Upper lobe of right lung (tissue), 1 donor: Measurements from ENCODE around the gene HOXD13. TPM values are rescaled to one million over a fixed set of nuclear protein-coding genes. Genes with fewer than 3 reads are reported as not detected.
A peak's percentile ranks its signal among the peaks of the same experiment; 100 is the strongest.

Experiments
- ATAC-seq: fragments of 200-7000 bp; cut with Tn5 transposase; one replicate; pipeline ENCODE4 v1.9.1; 2020; ENCODE audit warnings: mild to moderate bottlenecking, moderate library complexity
- DNase-seq: peaks from one replicate; pipeline ENCODE4 v3.0.0-alpha.2; 2020
- H3K27ac ChIP-seq: fragments of 200-600 bp; one replicate; pipeline ENCODE4 v1.8.0; 2022
- H3K27me3 ChIP-seq: fragments of 200-600 bp; one replicate; pipeline ENCODE4 v1.8.0; 2022; ENCODE audit warnings: mild to moderate bottlenecking
- H3K36me3 ChIP-seq: fragments of 200-600 bp; one replicate; pipeline ENCODE4 v1.8.0; 2022
- H3K4me1 ChIP-seq: fragments of 200-600 bp; one replicate; pipeline ENCODE4 v1.8.0; 2022
- H3K4me3 ChIP-seq: fragments of 200-600 bp; one replicate; pipeline ENCODE4 v1.8.0; 2022; ENCODE audit warnings: mild to moderate bottlenecking
- H3K9me3 ChIP-seq: fragments of 200-600 bp; one replicate; pipeline ENCODE4 v1.8.0; 2022
- intact Hi-C: fragments of 100-400 bp; cut with DNase I; formaldehyde crosslinking; loops from one replicate; pipeline ENCODE4 v1.11.0; 2022
- total RNA-seq: library from RNA; stranded (reverse); fragmentation: NEBNext Ultra II Directional; extraction: Animal tissue kit (Norgen Biotek cat#: 25700); gene quantifications from one replicate; pipeline ENCODE4 v1.2.1, GENCODE V29; 2021
- TF ChIP-seq, protein P1 (sequence below): fragments of 200-600 bp; IDR thresholded peaks from one replicate; pipeline ENCODE4 v1.8.0; 2022; ENCODE audit warnings: antibody characterized with exemption
- donor health status: DM: no; HTN: yes; CAD: no; lungs with severe emphysema.

HOXD13 gene
- total RNA-seq, 1 donor from 2014 or later = not detected

DNA sequence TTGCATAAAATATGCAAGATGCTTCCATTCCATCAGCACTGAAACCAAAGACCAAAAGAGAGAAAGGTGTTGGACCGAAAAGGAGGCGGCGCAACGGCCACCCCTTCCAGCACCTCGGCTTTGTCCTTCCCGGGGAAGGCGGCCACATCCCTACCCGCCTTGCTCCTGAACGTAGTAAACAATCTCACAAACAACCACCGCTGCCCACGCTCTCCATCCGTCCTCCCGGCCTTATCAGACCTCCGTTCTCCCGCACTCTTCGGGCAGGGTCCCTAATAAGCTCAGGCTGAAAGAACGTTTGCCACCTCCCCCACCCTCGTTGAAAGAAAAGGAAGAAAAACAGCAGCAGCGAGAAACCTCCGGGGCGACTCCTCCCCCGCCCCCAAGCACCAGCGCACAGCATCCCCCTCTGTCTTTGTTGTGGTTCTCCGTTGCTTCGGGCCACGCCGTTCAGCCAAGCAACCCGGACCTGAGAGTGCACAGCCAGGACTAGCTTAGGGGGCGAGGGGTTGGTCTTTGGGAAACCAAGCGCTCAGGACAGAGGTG, 13.2 kb upstream of the HOXD13 start:
- Histone ChIP-seq H3K4me3 (no peak overlapping the region), H3K4me1 (no peaks in the 10 kb centered on the region), H3K27ac (no peak overlapping the region), H3K27me3 (peaks cover 97% of the 10 kb centered on the region), H3K36me3 (no peaks in the 10 kb centered on the region), H3K9me3 (no peaks in the 10 kb centered on the region)
- no peak for DNase-seq
- ATAC-seq = no peak
- TF ChIP-seq, protein P1, sequence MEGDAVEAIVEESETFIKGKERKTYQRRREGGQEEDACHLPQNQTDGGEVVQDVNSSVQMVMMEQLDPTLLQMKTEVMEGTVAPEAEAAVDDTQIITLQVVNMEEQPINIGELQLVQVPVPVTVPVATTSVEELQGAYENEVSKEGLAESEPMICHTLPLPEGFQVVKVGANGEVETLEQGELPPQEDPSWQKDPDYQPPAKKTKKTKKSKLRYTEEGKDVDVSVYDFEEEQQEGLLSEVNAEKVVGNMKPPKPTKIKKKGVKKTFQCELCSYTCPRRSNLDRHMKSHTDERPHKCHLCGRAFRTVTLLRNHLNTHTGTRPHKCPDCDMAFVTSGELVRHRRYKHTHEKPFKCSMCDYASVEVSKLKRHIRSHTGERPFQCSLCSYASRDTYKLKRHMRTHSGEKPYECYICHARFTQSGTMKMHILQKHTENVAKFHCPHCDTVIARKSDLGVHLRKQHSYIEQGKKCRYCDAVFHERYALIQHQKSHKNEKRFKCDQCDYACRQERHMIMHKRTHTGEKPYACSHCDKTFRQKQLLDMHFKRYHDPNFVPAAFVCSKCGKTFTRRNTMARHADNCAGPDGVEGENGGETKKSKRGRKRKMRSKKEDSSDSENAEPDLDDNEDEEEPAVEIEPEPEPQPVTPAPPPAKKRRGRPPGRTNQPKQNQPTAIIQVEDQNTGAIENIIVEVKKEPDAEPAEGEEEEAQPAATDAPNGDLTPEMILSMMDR = no peak
- intact Hi-C loops = no loop called here

DNA sequence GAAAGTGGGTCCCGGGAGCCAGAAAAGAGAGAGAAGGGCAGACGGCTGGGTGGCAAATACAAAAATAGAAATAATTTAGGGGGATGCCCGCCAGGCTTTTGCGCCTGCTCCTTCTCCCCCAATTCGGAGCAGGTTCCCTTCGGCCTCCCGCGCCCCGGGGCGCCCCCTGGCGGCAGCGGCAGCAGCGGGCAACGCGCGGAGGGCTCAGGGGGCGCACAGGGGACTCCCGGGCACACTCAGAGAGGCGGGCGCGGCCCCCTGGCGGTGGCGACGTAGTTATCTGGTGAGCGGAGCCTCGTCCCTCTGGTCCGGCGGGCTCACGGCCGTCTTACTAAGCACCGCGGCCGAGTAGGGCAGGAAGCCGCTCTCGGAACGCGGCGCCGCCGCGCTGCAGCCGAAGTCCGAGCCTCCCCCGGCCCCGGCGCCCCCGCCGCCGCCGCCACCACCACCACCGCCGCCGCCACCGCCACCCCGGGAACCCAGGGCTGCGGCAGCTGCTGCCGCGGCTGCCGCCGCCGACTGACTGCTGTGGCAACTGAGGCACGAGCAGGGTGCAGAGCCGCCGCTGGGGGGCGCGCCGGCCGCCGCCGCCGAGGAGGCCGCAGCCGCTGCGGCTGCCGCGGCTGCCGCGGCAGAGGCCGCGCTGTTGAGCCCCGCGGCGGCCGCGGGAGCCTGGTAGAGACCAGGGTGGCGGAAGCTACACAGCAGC, 12.5 kb upstream of the HOXD13 start:
- Histone ChIP-seq H3K4me3 (no peak overlapping the region), H3K27me3 (peaks cover 97% of the 10 kb centered on the region), H3K9me3 (no peaks in the 10 kb centered on the region), H3K4me1 (no peaks in the 10 kb centered on the region), H3K36me3 (no peaks in the 10 kb centered on the region), H3K27ac (no peak overlapping the region)
- intact Hi-C loops = no loop called here
- TF ChIP-seq, protein P1 = peak; percentile 49
- ATAC-seq (no peak), DNase-seq (peak; percentile 63)

DNA sequence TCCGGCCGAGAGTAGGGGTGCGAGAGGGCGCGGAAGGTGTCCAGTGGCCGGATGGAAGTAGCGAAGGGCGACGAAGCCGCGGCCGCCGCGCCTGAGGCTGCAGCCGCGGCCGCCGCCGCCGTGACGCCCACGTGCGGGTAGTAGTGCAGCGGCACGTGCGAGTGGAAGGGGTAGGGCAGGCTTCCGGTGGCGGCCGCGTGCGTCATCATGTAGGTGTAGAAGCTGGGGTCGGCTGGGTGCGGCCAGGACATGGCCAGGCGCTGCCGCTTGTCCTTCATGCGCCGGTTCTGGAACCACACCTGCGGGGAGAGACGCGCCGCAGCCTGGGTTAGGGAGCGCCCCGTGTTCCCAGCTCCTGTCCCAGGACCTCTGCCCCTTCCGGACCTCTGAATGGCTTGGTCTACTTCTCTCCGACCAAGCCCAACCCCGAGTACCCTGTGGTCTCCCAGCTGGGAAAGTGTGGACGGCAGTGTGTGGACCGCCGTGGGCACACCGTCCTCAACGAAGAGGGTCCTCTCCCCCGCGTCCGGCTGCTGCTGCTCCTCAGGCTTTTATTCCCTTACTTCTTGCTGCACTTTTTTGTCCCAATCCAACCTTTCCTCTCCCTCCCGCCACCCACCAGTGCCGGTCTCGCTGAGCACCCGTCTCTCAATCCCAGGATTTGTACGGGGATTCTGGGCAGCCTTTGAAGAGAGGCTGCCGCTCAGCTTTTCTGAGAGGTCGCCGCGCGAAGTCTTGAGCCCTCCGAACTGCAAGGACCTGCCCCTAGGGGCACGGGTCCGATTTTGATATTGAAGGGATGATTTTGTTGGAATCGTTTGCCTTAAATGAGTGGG, 11.8 kb upstream of the HOXD13 start:
- no peaks in the 10 kb centered on the region for H3K36me3 ChIP-seq
- no peak overlapping the region for H3K27ac ChIP-seq
- TF ChIP-seq, protein P1 = no peak
- ATAC-seq = no peak
- H3K27me3 ChIP-seq = peaks cover 97% of the 10 kb centered on the region
- H3K4me1 ChIP-seq = no peaks in the 10 kb centered on the region
- DNase-seq = no peak
- intact Hi-C loops = no loop called here
- no peaks in the 10 kb centered on the region for H3K9me3 ChIP-seq
- no peak overlapping the region for H3K4me3 ChIP-seq

DNA sequence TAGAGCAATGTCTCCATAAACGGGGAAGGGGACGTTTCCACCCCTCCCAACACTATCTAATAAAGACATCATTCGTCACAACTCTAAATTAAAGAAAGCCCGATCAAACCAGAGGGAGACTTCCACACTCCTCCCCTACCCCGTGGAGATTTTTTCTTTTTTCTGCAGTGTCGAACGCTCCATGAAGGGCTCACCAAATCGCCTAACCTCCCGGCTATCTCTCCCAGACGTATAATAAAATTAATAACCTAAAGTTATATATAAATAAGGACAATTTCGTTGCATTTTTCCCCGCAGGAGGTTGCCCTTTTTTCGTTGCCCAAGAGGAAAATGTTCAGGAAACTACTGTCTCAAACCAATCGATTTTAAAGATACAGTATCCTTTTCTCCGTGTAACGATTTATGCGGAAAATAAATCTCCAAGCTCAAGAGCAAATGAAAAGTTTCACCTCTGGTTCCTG, 11.1 kb upstream of the HOXD13 start:
- TF ChIP-seq, protein P1 = no peak
- no peak overlapping the region for H3K4me3 ChIP-seq
- H3K9me3 ChIP-seq = no peaks in the 10 kb centered on the region
- no peaks in the 10 kb centered on the region for H3K36me3 ChIP-seq
- H3K27ac ChIP-seq = no peak overlapping the region
- no peak for ATAC-seq
- H3K4me1 ChIP-seq = no peaks in the 10 kb centered on the region
- DNase-seq = no peak
- H3K27me3 ChIP-seq = peaks cover 97% of the 10 kb centered on the region
- intact Hi-C loops = no loop called here

DNA sequence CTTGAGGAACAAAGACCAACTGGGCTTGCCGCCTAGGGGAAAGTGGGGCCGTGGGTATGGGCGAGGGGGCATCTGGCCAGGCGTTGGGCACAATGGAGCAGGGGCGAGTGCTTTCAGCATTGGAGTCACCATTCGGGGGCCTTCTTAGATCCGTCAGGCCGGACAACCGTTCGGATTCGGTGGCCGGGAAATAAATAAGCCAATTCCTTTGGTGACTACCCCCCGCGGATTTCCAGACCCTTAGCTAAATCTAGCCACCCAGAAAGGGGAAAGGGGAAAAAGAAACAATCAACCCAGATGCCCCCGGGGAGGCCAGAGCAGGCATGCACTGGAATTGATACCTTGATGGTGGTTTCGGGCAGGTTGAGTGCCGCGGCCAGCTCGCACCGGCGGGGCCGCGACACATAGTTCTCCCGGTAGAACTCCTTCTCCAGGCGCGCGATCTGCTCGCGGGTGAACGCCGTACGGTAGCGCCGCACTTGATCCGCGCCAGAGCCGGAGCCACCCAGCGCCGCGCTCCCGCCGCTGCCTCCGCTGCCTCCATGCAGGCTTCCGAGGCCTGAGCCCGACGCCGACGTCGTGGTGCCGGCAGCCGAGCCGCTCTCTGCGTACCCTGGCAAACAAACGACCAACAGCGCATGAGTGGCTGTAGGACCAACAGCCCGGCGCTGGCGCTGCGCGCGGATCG, 10.5 kb upstream of the HOXD13 start:
- no peak for ATAC-seq
- H3K9me3 ChIP-seq = no peaks in the 10 kb centered on the region
- H3K4me3 ChIP-seq = no peak overlapping the region
- no peaks in the 10 kb centered on the region for H3K36me3 ChIP-seq
- H3K27ac ChIP-seq = no peak overlapping the region
- no peak for DNase-seq
- H3K4me1 ChIP-seq = no peaks in the 10 kb centered on the region
- intact Hi-C loops = no loop called here
- TF ChIP-seq, protein P1 = no peak
- peaks cover 97% of the 10 kb centered on the region for H3K27me3 ChIP-seq
